ENCODE data around the gene TMEM114.

Gene TMEM114

DNA sequence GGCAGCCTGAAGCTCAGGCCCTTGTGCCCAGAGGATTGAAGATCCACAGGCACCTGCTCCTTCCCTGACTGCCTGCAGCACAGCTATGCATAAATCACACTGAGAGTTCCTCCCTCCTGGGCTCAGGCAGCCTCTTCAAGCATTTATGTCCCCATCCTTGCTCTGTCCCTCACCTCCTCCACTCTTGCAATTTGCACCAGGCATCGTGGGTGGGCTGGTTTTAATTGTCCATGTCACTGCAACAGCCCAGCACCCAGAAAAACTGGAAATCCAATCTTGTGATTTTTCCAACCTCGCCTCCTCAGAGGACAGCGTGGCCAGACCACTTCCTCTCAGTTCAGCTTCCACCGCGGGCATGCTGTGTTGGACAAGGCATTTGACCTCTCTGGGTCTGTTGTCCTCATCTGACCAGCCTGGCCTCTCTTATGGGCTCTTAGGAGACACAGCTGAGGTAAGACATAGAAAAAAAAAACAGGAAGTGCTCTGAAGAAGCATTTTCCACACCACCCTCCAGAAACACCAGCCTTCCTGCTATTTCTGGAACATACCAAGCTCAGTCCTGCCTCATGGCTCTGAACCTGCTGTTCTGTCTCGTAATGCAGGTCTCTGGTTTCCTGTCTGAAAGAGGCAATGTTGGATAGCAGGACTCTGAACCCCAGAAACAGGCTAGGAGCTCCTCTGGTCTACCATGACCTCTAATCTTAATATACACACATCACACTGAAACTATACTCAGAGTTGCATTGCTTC is 8.3 kb downstream of the TMEM114 start:
- TF ChIP-seq, protein P1, sequence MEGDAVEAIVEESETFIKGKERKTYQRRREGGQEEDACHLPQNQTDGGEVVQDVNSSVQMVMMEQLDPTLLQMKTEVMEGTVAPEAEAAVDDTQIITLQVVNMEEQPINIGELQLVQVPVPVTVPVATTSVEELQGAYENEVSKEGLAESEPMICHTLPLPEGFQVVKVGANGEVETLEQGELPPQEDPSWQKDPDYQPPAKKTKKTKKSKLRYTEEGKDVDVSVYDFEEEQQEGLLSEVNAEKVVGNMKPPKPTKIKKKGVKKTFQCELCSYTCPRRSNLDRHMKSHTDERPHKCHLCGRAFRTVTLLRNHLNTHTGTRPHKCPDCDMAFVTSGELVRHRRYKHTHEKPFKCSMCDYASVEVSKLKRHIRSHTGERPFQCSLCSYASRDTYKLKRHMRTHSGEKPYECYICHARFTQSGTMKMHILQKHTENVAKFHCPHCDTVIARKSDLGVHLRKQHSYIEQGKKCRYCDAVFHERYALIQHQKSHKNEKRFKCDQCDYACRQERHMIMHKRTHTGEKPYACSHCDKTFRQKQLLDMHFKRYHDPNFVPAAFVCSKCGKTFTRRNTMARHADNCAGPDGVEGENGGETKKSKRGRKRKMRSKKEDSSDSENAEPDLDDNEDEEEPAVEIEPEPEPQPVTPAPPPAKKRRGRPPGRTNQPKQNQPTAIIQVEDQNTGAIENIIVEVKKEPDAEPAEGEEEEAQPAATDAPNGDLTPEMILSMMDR (IDR thresholded peaks at IDR 0.05) = no peak

DNA sequence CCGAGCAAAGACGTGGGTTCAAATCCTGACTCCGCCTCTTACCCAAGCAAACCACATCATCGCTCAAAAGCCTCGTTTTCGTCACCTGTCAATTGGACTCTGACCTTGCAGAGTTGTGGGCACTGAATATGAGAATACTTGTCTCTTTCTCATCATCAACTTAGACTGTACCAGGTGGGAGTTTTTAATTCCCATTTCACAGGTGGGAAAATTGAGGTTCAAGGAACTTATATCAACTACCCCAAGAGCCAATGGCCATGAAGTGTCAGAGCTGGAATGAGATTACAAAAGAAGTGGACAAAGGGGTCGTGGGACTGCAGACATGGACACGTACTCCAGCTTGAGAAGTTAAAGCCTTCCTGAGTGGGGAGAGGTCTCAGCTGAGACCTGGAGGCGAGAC is 10.8 kb downstream of the TMEM114 start:
- TF ChIP-seq, protein P1 (IDR thresholded peaks at IDR 0.05) = no peak

DNA sequence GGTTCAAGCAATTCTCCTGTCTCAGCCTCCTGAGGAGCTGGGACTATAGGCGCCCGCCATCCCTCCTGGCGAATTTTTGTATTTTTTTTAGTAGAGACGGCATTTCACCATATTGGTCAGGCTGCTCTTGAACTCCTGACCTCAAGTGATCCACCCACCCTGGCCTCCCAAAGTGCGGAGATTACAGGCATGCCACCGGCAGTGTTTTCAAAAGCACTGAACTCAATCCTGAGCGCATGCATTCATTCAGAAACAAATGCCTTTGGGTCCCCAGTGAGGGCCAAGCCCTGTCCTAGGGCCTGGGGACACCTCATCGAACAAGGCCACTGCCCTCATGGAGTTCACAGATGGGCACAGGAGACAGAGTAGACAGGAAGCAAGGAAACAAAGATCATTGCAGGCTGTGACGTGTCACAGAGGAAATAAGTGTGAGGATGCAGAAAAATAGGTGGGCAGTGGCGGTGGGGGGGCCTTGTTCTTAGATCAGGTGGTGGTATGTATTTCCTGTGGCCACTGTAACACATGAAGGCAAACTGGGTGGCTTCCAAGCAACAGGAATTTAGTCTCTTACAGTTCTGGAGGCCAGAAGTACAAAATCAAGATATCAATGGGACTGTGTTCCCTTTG is 12.5 kb downstream of the TMEM114 start:
- TF ChIP-seq, protein P1 (IDR thresholded peaks at IDR 0.05) = no peak

DNA sequence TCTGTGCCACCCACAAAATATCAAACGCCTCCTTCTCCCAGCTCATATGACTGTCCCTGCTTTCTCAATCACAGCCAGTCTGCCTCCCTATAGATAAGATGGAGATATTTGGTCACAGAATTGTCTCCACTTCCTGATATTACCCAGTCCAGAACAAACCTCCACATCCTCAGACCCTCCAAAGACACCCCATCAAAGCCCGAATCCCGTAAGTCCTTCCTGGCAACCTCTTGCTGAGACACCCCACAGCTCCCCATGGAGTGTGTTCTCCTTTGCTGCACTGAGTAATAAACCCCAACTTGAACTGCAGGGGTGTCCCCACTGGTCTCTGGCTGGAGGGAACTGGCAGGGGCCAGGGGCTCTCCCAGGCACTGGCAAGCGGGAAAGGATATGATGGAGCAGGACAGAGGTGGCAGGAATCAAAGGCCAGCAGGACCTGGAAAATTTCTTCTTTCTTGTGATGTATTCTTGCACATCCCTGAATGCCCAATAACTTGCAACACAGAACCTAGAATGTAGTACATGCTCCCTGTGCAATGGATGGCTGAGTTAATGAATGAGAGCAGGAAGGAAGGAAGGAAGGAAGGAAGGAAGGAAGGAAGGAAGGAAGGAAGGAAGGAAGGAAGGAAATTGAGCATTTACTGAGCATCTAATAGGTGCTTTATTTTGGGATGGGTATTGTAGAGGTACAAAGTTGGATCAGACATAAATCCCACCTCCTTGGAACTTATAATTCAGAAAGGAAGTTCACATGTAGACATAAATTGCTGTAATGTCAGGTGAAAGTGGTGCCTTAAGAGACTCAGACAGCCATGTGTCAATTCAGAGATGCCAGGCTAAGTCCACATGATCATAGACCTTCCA is 13.9 kb downstream of the TMEM114 start:
- TF ChIP-seq, protein P1 (IDR thresholded peaks at IDR 0.05) = no peak

DNA sequence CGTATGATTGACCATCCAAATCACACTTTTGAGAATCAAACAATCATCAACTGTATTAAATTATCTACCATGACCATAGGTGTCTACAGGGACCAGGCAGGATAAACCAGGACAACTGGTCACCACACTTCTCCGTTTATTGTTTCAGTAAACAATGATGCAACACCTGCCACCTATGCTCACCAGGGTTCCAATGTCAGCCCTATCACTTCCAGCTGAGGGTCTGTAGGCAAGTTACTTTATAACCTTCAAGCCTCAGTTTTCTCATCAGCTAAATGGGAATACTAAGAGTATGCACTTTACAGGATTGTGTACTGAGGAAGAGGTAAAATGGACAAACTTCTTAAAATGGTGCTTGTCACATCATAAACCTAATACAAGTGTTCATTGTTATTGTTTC is 14.9 kb downstream of the TMEM114 start:
- TF ChIP-seq, protein P1 (IDR thresholded peaks at IDR 0.05) = no peak

DNA sequence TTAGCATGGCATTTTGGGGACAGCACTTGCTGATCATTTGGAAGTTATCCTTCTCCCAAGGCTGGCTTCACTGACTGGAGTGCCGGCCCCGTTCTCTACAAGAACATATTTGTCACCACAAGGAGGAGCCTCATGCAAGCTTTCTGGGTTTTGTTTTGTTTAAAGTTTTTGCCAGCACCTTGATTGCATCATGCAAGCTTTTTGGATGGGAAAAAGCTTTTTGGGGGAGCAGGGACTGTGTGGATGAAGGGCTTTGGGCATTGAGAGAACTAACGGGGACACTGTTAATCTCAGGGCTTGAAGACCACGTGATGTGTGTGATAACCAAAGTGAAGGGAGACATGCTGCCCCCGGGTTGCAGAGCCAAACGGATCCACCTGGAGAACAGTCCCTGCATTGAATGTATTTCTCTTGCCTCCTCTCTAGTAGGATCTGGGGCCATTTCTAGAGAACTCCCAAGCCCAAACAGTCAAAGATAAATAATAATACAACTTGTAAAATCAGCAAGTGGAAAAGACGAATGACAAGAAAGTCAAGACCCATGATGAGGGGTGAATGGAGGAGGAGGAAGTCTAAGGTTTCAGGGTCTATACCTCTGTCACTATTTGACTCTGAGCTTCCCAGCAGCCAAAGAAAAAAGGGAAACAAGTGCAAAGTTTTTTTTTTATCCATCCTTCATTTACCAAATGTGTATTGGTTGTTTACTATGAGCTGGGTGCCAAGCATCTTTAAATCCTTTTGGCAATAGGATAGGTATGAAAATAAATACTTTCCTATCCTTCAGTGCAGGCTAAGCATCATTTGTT is 17.2 kb downstream of the TMEM114 start:
- TF ChIP-seq, protein P1 (IDR thresholded peaks at IDR 0.05) = peak; percentile 54
